GM15510 (cell line): ENCODE data around the gene BCOR.

Source experiments
- POLR2A ChIP-seq: IDR thresholded peaks from 3 replicates; pipeline ENCODE4 v1.6.1; 2011; ENCODE audit warnings: borderline replicate concordance; ENCODE audit not compliant: insufficient read length; ENCODE audit errors: extremely low read depth

Gene BCOR

DNA sequence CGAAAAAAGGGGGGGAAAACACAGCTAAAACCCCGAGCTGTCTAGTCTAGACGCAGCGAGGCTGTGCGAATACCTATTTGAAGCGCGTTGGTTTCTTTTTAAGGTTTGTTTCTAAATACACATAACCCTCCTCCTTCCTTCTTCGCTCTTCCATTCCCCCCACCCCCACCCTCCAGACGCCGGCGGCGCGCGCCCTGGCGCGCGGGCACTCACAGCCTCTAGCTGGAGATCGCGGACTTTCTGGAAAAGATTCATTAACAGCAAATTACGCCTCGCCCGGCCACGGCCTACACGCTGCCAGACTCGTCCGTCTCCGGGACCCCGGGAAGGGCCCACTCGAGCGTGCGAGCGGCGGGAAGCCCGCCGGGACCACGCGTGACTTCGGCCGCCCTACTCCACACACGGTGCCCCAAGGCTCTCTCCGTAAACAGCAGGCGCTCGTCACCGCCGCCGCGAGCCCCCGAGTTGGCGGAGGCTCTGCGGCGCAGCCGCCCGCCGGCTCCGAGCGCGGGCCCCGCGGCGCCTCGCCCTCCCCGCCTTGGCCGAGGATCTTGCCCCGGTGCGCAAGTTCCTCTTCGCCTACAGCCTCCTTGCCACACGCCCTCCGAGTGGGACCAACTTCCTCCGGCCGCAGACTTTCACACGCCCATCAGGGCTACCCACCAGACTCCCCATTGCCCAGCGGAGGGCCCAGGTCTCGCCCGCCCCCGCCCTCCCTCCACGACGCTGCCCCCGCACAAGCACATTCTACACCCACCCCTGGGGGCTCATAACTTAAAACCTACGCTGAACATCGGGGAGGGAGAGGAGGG, 2.0 kb downstream of the BCOR start:
- no peak for TF ChIP-seq POLR2A

DNA sequence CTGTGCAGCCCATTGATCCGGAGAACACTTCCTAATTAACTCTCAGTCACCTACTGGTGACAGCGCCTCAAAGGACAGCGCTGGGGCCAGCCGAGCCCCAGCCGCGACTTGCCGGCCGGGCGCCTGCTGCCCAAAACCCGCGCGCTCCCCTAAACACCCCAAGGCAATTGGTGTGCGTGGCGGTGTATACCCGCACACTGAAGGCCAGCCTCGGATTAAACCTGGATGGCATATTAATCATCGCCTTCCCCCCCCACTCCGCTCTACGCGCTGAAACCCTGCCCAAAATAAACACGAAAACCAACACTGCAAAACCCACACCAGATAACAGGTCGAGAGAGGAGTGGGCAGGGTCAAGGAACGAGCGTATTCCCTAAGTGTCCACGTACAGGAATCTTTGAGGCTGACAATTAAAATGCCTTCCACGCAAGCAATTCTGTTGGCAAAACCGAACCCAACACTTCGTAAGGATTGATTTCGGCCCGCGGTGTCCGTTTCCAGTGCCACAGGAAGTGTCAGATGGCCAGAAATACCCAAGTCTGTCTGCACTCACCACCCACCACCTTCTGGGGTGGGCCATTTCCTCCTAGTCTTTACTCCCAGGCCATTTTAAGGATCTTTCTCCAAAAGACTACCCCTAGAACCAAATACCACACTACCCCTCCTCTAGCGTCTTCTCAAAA, 2.7 kb downstream of the BCOR start:
- no peak for TF ChIP-seq POLR2A

DNA sequence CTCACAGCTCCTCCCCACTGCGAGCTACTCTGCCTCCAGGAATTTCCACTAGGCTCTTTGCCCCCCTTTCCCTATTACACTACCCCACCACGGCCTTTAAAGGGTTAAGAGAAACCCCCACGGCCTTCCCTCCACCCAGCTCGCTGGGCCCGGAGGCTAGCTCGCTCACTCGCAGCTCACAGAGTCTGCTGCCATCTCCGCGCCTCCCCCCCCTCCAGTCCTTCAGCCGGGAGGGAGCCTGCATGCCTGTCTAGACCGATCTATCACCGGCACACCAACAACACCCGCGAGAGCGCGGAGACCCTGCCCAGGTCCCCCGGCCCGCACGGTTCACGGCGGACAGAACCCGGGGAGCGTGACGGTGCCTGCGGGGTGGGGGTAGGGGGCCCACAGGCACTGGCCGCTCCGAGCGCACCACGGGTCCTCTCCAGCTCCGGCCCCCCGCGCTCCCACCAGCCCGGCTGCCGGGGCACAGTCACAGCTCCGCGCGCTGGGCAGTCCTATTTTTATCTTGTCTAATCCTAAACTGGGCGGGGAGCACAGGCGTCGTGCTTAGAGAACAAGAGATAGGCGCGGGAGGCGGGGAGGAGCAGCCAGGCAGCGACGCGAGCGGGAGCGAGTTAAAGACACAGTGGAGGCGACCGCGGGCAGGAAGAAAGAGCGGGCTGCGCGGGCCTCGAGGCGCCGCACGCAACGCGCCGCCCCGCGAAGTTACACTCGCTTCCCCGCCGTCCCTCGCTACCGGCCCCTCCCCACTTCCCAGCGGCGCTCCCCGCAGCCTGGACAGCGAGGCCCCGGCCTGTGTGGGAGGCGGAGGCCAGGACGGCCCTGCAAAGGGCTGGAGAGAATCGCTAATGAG, 3.5 kb downstream of the BCOR start:
- TF ChIP-seq POLR2A = no peak

DNA sequence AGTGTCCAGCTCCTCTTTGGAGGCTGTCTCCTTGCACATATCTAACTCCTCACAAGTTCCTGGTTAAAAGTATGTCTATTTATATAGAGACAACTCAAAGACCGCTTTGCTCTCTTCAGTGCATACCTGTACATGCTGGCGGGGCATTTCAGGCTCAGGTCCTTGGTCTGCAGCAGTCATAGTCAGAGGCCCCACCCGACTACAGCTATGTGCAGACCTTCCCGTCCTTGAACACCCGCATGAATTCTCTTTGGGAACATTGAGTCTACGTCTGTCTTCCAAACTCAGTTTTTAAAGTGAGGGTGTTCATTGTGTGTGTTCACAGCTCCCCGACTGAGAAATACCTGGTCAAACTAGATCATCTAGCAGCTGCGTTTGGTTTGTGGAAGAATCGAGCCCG, 4.2 kb downstream of the BCOR start:
- TF ChIP-seq POLR2A = no peak

DNA sequence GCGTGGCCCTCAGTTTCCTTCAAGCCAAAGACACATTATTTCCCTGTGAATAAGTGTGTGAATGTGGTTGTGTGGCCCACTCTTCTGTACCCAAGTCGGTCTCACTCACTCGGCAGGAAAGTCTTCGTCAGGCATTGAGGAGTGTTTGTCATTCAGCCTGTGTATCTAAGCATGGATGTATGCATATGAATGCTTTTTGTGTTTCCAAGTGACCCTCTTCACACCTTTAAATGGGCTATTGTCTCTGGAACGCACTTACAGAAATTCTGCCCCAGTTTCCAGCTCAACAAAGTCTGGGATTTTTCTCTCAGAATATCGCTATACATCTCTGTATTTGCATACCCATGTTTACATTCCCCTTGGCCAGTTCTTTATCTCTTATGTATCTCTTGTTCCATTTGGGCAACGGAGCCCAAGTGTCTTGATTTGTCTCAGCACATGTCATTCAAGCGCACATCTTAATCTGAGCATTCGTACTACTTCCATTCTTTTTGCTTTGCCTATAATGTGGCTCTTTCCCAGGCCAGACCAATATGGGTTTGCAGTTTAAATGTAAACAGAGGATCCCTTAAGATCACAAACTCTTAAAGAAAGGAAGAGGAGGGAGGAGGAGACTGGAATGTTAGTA, 4.8 kb downstream of the BCOR start:
- TF ChIP-seq POLR2A = no peak

DNA sequence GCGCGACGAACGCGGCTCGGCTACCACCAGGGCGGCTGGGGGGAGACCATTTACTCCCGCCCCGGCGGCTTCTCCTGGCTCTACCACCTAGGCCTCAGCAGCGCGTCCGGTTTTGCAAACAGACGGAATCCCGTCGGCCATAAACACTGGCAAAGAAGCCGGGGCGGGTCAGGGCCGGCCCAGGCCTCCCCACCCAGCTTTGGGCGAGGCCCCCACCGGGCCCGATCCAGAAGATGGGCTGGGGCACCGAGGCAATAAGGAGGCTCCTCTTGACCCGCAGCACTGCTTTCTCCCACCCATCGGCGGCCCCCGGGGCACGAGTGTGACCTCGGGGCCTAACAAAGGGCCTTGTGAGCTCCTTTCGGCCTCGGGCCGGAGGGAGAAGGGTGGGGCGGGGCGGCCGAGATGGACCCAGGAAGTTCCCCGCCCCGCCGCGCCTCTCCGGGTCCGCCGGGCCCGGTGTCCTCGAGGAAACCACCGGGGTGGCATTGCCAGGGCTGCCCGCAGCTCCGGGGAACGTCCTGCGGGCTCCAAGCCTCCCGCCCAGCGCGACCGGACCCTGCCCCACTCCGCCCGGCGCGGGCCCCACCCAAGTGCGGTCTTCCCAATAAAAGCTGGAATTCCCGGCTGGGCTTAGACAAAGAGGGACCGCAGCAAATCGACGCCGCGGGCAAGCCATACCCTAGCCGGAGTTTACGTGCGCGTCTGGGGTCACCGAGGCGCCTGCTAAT, 5.9 kb downstream of the BCOR start:
- no peak for TF ChIP-seq POLR2A

DNA sequence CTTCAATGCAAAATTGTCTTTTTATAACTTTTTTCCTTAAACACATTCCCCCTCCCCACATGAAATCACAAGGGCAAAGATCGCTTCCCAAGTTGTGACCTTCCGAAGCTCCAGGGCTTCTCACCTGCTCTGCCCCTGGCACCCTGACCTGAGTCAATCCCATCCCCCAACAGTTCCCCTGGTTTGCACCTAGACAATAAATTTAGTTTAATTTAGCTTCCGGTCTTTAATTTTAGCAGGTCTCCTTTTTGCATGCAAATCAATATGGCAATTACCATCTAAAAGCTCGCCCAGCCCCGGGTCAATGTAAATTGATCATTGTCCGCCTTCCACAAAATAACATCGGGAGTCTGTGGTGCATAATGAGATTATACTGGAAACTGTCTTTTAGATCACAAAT, 6.8 kb downstream of the BCOR start:
- TF ChIP-seq POLR2A = no peak

DNA sequence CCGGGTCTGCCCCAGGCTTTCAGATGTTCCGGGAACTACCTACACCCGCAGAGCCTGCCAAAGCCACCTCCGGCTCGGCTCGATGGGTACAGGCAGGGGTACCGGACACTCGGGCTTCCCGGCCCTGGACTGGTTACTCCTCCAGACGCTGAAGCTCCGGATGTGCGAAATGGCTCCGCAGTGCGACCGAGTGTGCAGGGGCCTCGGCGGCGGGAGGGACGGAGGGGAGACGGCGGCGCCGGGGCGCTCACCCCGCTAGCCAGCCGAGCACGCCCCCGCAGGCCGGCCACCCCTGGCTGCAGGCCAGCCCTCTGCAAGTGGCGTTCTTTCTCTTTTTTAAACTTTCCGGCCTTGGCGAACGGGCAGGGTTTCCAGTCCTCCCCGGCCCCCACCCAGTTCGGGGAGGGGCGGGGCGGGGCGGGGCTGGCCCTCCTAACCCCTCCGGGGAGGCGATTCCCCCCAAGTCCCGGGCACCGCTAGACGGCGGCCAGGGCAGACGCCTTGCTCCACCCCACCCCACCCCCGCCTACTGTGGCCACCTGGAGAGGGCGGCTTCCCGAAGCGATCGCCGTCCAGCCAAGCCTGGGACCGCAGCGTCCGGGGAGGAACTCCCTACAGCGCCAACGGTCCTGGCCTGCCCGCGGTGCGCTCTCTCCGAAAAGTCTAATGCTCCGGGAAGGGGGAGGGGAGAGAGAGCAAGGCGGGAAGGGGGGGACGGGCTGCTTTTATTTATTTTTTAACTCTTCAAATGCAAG, 7.5 kb downstream of the BCOR start:
- no peak for TF ChIP-seq POLR2A

DNA sequence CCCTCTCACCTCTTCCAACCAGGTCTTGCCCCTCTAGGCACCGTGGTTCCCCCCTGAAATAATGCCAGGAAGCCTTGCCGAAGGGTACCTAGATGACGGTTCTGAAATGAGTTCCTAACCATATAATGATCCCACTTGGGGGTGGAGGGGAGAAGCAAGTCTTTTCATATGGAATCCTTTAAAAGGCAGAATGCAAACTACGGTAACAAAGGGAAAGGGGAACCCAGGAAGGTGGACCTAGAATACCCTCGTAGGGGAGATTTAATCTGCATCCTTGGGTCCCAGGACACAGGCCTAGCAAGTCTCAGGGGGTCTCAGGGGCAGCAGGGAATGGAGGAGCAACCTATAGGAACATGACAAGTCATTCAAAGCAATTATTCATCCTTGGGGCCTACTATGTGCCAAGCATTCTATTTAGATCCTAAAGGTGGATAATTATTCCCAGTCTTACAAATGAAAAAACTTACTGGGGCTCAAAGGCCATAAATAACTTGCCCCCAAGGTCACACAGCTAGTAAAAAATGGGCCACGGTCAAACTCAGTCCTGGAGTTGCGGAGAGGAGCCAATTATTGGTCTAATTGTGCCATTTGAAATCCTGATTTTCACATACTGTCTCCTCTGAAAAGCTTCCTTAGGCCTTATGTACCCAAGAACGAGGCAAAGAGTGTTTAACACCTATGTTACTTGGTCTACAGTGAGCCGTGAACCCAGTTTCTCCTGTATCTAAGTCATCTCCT, 8.8 kb downstream of the BCOR start:
- no peak for TF ChIP-seq POLR2A

DNA sequence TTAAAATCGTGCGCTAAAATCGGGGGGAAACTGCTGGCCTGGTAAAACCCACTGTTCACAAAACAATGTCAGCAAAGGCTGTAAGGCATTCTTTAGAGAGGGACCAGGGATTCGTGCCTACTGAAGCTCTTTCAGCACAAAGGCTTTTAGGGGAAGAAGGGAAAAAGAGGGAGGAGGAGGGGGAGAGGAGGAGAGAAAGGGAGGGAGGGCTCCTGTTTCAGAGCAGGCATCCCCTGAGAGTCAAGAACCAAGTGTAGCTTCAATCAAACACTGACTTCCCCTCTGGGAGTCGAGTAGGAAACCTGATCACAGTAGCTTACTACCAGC, 9.5 kb downstream of the BCOR start:
- TF ChIP-seq POLR2A = no peak

DNA sequence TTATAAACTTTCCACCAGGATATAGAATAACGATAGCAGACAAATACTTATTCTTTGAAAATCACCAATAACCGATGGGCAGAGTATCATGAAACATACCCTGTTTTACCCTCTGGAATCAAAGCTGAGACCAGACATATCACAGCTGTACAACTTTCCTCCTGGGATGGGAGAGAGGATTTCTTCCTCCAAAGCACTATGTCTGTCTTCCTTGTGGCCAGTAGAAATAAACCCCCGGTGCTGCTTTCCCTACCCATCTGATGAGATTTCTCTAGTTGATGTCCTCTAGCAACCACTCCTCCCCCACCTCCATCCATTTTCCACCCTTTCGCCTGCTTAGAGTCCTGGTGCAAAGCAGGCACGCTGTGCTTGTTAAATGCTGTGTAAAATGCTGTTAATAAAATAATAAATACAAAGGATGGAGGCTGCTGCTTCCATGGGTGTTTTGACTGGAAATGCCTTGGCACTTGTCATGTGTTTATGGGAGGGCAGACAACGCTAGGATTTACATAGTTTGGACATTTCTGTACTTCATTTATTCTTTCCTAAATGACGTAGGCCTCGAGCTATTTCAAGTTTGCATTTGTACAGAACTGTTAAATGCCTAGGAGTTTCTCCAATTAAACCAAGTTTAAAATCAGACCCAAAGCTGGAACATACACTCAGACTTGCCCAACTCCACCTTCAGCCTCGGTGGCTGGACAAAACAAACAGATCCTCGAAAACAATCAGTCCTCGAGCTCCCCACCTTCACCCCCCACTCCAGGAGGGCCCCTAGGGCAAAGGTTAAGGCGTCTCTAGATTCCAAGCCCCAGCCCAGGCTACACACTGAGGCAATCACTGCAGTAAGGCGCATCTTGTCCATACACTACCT, 10.1 kb downstream of the BCOR start:
- TF ChIP-seq POLR2A = no peak
